HepG2 (cell line): ENCODE data around the gene IRF2BPL. TPM values are rescaled to one million over a fixed set of nuclear protein-coding genes. Genes with fewer than 3 reads are reported as not detected.
A peak's percentile ranks its signal among the peaks of the same experiment; 100 is the strongest.

Source experiments
- AHDC1 ChIP-seq: sonication (generic); formaldehyde crosslinking; IDR thresholded peaks from 2 replicates; pipeline ENCODE4 v1.5.1; 2020; ENCODE audit warnings: mild to moderate bottlenecking, missing genetic modification reagents, borderline replicate concordance
- ATF6 ChIP-seq: sonication (generic); formaldehyde crosslinking; conservative IDR thresholded peaks from 2 replicates; pipeline ENCODE4 v1.4.0; 2020; ENCODE audit warnings: missing genetic modification reagents
- HHEX ChIP-seq: IDR thresholded peaks from 2 replicates; pipeline ENCODE4 v1.6.1; 2016; ENCODE audit warnings: control low read depth
- KLF11 ChIP-seq: IDR thresholded peaks from 2 replicates; pipeline ENCODE4 v1.6.1; 2016; ENCODE audit warnings: missing compliant biosample characterization
- MZF1 ChIP-seq: sonication (generic); formaldehyde crosslinking; IDR thresholded peaks from 2 replicates; pipeline ENCODE4 v1.8.1; 2023; ENCODE audit warnings: mild to moderate bottlenecking, missing genetic modification reagents, borderline replicate concordance
- PHF8 ChIP-seq: sonication (generic); formaldehyde crosslinking; IDR thresholded peaks from 2 replicates; pipeline ENCODE4 v1.5.0; 2020; ENCODE audit warnings: missing genetic modification reagents
- SMAD3 ChIP-seq: sonication (generic); formaldehyde crosslinking; IDR thresholded peaks from 2 replicates; pipeline ENCODE4 v1.4.0; 2020; ENCODE audit warnings: missing genetic modification reagents
- STAG1 ChIP-seq: sonication (generic); formaldehyde crosslinking; IDR thresholded peaks from 2 replicates; pipeline ENCODE4 v1.4.0; 2020; ENCODE audit warnings: missing genetic modification reagents
- ZBTB42 ChIP-seq: sonication (generic); formaldehyde crosslinking; IDR thresholded peaks from 2 replicates; pipeline ENCODE4 v1.5.0; 2020; ENCODE audit warnings: mild to moderate bottlenecking, missing genetic modification reagents
- ZNF224 ChIP-seq: sonication (generic); formaldehyde crosslinking; IDR thresholded peaks from 2 replicates; pipeline ENCODE4 v1.5.0; 2020; ENCODE audit warnings: mild to moderate bottlenecking, missing genetic modification reagents
- ZNF335 ChIP-seq: sonication (generic); formaldehyde crosslinking; IDR thresholded peaks from 2 replicates; pipeline ENCODE4 v1.4.0; 2020; ENCODE audit warnings: missing genetic modification reagents
- ZNF547 ChIP-seq: sonication (generic); formaldehyde crosslinking; IDR thresholded peaks from 2 replicates; pipeline ENCODE4 v1.5.1; 2020; ENCODE audit warnings: mild to moderate bottlenecking, missing genetic modification reagents
- ZNF710 ChIP-seq: sonication (generic); formaldehyde crosslinking; IDR thresholded peaks from 2 replicates; pipeline ENCODE4 v1.5.0; 2020; ENCODE audit warnings: mild to moderate bottlenecking, missing genetic modification reagents, borderline replicate concordance
- ZNF724P ChIP-seq: sonication (generic); formaldehyde crosslinking; IDR thresholded peaks from 2 replicates; pipeline ENCODE4 v1.8.0; 2022; ENCODE audit warnings: missing genetic modification reagents, borderline replicate concordance
- polyA plus RNA-seq, 8 experiments: library from polyadenylated mRNA; depleted of rRNA in 3 of 8; stranded (reverse) in 7 of 8; unstranded in 1 of 8; fragments of >200 nt; fragmentation: Illumina TruSeq in 4 of 8; extraction: Trizol in 4 of 8; gene quantifications; 2 replicates each; pipeline versions ENCODE4 v1.2.1 to v1.2.3, GENCODE V29; 2011 to 2016; ENCODE audit warnings: low read depth in 4 of 8, missing spikeins in 1 of 8, mixed read lengths in 1 of 8; ENCODE audit not compliant: insufficient read depth in 1 of 8
- total RNA-seq, 5 experiments: library from RNA; depleted of rRNA; stranded (reverse); fragments of >200 nt; fragmentation: Illumina TruSeq; extraction: Trizol; gene quantifications; 2 replicates each; pipeline ENCODE4 v1.2.3, GENCODE V29; 2016; ENCODE audit warnings: low read depth in 1 of 5
- TF ChIP-seq, protein P1 (sequence below): sonication (generic); formaldehyde crosslinking; IDR thresholded peaks from 2 replicates; pipeline ENCODE4 v1.4.0; 2020; ENCODE audit warnings: missing genetic modification reagents, borderline replicate concordance

IRF2BPL gene
- total and polyA plus RNA-seq, 2 of the 13 experiments (the other 11 are each of a cell fraction or from before 2014, with no cell fraction given), result 6.6 to 8.4 TPM

DNA sequence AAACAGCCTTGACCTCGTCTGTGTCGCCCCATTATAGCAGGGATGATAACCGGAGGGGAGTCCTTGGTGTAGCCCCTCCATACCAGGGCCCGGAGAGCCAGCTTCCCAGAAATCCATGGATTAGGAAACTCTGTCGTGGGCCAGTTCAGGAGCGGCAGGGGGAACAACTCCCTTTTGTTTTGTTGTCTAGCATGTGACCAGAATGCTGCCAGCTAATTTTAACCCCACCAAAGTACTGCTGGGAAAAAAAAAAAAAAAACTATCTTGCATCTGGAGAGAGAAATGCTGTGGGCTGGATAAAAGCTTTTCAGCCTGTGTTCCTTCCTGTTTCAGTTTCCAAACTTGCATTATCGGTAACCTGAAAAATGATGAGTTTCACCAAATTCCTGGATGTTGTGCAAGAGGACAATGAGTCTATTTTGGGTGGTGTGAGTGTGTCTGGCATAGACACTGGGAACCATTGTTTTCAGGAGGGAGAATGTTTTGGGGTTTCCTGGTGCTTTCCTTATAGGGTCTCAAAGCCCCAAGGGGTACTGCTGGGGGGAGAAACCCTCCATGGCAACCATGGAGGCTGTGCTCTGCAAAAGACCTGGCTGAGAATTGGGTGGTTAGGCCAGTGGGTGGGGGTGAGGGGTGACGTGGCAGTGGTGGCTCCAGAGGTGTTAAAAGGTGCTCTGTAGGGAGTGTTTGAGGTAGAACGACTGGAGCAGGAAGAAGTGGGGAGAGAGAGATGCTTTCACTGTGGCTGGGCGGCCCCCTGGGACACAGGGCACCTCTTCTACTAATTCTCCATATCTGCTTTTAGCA lies 14.9 kb upstream of the IRF2BPL start (continued):
- TF ChIP-seq AHDC1 (CRISPR knock-in tag) (no peak), MZF1 (CRISPR knock-in tag) (no peak), ZNF335 (CRISPR knock-in tag) (no peak), ZBTB42 (CRISPR knock-in tag) (no peak), PHF8 (CRISPR knock-in tag) (no peak), ZNF724P (CRISPR knock-in tag) (no peak), HHEX (CRISPR knock-in tag) (no peak), ATF6 (CRISPR knock-in tag) (no peak), STAG1 (CRISPR knock-in tag) (0 out of 2 replicates have a peak, but pooled peaks have one; percentile 14), ZNF224 (CRISPR knock-in tag) (no peak), KLF11 (CRISPR knock-in tag) (no peak), ZNF710 (CRISPR knock-in tag) (0 out of 2 replicates have a peak, but pooled peaks have one; percentile 31), SMAD3 (CRISPR knock-in tag) (no peak), ZNF547 (0 out of 2 replicates have a peak, but pooled peaks have one; percentile 38)
- TF ChIP-seq, protein P1, sequence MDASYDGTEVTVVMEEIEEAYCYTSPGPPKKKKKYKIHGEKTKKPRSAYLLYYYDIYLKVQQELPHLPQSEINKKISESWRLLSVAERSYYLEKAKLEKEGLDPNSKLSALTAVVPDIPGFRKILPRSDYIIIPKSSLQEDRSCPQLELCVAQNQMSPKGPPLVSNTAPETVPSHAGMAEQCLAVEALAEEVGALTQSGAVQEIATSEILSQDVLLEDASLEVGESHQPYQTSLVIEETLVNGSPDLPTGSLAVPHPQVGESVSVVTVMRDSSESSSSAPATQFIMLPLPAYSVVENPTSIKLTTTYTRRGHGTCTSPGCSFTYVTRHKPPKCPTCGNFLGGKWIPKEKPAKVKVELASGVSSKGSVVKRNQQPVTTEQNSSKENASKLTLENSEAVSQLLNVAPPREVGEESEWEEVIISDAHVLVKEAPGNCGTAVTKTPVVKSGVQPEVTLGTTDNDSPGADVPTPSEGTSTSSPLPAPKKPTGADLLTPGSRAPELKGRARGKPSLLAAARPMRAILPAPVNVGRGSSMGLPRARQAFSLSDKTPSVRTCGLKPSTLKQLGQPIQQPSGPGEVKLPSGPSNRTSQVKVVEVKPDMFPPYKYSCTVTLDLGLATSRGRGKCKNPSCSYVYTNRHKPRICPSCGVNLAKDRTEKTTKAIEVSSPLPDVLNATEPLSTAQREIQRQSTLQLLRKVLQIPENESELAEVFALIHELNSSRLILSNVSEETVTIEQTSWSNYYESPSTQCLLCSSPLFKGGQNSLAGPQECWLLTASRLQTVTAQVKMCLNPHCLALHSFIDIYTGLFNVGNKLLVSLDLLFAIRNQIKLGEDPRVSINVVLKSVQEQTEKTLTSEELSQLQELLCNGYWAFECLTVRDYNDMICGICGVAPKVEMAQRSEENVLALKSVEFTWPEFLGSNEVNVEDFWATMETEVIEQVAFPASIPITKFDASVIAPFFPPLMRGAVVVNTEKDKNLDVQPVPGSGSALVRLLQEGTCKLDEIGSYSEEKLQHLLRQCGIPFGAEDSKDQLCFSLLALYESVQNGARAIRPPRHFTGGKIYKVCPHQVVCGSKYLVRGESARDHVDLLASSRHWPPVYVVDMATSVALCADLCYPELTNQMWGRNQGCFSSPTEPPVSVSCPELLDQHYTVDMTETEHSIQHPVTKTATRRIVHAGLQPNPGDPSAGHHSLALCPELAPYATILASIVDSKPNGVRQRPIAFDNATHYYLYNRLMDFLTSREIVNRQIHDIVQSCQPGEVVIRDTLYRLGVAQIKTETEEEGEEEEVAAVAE, result no peak
